NCI-H524 treated with DMSO at 0.1 percent for 48 hours (cell line): ENCODE measurements around the gene EMP2.
"Not testable (repeated sequence)": the region's sequence is repeated elsewhere in the genome, so short reads cannot be mapped to it uniquely, and the experiment has no call there.

ENCODE experiments used
- DNase-seq: peaks from one replicate; lab custom pipeline; 2025; lab: John Stamatoyannopoulos, UW

EMP2 gene, protein sequence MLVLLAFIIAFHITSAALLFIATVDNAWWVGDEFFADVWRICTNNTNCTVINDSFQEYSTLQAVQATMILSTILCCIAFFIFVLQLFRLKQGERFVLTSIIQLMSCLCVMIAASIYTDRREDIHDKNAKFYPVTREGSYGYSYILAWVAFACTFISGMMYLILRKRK

GRCh38 chr16:10579965-10580882, at the start of gene EMP2:
TSS of gene EMP2 (minus strand) at chr16:10580598. CDS start at chr16:10547617, 32,981 bp downstream.
- no peak for DNase-seq

DNA sequence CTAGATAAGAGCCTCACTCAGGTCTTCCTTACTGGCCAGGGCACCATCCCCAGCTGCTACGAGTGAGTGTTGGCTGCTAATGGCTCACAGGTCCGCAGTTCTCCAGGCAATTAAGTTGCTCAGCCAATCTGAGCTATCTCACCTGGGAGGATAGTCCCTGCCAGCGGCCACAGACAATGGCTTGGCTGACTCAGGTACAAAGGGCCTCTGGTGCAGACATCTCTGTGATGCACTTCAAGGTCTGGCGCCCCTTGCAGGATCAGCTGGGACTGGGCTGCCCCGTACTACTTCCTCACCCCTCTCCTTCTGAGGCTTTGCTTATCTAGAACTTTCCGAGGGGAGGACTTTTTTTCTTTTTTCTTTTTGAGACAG, 49.2 kb upstream of the EMP2 start:
- no peak for DNase-seq

DNA sequence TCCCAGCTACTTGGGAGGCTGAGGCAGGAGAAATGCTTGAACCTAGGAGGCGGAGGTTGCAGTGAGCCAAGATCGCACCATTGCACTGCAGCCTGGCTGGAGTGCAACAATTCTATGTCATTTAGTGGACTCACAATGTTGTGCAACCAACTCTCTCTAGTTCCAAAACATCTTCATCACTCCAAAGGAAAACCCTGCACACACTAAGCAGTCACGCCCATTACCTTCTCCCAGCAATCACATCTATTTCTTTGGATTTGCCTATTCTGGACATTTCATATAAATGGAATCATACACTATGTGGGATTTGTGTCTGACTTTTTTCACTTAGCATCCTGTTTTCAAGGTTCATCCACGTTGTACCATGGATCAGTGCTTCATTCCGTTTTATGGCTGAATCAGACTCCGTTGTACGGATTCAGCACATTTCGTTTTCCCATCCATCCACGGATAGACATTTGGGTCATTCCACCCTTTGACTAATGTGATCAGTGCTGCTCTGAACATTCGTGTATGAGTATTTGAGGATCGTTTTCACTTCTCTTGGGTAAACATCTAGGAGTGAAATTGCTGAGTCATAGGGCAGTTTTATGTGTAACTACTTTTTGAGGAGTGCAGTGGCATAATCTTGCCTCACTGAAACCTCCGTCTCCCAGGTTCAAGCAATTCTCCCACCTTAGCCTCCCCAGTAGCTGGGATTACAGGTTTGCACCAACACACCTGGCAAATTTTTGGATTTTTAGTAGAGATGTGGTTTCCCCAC, 45.4 kb upstream of the EMP2 start:
- no peak for DNase-seq

DNA sequence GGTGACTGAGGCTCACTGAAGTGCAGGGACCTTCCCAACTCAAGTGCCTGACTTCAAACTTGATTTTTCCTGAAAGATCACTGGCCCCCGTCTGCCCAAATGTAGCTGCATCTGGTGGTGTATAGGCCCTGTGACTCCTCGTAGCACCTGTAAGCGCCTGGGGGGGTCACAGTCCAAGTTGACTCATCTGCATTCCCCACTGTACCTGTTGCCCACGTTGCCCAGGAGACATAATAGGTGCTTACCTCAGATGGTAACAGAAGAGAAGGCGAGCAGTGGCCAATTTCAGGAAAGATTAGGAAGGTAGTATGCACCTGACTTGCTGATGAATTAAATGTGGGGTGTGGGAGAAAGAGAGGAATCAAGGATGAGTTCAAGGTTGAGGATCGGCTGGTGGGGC, 44.1 kb upstream of the EMP2 start:
- no peak for DNase-seq

DNA sequence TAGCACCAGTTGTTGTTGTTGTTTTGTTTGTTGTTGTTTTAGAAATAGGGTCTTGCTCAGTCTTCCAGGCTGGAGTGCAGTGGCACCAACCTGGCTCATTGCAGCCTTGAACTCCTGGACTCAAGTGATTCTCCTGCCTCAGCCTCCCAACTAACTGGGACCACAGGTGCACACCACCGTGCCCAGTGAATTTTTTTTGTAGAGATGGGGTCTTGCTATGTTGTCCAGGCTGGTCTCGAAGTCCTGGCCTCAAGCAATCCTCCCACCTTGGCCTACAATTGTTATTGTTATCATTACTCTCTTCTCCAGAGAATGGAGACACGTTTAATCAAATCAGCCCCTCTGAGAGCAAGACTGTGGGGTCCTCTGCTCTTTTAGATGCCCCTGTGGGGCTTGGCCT, 42.7 kb upstream of the EMP2 start:
- no peak for DNase-seq

- DNase-seq = peak; percentile 91
These were observed 41.9 kb upstream of the EMP2 start for GRCh38 chr16:10622036-10622921.

DNA sequence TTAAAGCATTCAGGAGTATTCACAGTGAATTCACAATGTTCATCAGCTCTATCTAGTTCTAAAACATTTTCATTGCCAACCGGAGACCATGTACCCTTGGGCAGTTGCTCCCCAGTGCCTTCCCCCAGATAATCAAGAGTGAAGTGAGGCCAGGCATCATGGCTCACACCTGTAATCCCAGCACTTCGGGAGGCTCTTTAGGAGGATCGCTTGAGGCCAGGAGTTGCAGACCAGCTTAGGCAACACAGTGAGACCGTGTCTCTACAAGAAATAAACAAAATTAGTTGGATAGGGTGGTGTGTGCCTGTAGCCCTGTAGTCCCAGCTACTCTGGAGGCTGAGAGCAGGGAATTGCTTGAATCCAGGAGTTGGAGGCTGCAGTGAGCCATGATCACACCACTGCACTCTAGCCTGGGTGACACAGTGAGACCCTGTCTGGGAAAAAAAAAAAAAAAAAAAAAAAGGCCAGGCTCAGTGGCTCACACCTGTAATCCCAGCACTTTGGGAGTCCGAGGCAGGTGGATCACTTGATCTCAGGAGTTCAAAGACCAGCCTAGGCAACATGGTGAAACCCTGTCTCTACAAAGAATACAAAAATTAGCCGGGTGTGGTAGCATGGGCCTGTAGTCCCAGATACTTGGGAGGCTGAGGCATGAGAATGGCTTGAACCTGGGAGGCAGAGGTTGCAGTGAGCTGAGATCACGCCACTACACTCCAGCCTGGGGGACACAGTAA, 41.0 kb upstream of the EMP2 start:
- not testable (repeated sequence) for DNase-seq

DNA sequence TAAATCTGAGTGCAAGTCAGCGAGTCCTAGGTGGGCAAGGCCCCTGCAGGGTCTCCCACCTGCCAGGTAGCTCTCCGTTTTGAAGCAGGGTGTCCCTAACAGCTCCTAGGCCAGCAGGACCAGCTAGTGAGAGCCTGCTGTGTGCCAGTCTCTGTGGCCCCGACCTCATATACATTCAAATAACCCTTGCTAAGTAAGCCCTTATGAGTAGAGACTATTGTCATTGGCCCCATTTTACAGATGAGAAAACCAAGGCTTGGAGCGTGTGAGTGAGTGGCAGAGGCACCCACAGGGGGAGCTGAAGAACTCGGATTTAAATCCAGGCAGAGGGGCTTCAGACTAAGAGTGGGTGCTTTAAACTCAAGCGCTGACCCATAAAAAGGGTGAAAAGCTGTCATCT, 39.7 kb upstream of the EMP2 start:
- DNase-seq = no peak

GRCh38 chr16:10619271-10619849, 39.0 kb upstream of the EMP2 start:
- no peak for DNase-seq

DNA sequence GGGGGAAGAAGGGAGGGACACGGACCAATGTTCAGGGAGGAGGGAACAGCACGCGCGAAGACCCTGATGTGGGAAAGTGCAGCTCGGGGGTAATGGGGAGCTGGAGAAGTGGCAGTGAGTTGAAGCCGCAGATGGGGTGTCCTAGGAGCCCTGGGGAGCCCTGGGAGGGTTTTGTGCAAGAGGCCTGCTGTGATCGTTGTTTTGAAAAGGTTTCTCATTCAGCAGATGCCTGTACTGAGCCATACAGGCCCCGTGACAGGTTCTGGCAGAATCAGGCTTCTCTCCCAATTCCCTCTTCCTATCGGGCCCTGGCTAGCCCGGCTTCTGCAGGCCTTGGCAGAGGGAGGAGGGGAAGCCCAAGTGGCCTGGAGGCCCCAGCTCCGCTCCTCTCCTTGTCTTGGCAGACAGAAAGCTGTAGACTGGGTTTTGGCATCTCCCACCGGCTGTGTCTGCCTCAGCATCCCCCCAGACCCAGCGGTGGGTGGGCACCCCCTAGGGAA, 38.4 kb upstream of the EMP2 start:
- no peak for DNase-seq

DNA sequence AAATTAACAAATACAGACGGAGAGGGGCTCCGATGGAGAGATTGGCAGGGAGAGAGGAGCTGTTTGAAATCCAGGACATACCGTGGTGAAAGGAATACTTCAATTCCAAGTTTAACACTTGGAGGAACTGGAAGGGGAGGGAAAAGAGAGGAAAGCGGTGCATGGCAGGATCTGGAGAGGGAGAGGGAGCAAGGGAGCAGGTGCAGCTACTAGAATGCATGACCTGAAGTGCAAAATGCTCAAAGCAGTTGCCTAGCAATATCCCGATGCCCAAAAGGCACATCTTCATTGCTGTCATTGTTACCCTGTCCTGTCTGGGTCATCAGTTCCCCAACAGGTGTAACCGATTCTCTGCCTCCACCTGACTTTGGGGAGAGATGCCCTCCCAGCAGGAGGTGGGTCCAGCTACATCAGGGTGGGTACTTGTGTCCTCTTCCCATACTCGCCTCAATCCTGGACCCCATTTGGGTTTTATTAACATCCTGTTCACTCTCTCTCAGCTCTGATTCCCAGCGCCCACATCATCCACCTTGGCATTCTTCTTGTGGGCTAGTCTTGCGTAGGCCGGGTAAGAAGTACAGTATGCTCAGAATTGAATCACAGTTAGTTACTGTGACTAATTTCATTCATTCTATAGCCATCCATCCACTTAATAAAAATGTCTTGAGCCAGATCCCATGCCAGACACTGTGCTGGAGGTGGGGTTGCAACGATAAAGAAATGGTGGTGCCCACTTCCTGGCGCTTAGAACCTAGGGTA, 37.4 kb upstream of the EMP2 start:
- DNase-seq = no peak

- DNase-seq = no peak
These were observed 36.6 kb upstream of the EMP2 start for GRCh38 chr16:10616756-10617640.

DNA sequence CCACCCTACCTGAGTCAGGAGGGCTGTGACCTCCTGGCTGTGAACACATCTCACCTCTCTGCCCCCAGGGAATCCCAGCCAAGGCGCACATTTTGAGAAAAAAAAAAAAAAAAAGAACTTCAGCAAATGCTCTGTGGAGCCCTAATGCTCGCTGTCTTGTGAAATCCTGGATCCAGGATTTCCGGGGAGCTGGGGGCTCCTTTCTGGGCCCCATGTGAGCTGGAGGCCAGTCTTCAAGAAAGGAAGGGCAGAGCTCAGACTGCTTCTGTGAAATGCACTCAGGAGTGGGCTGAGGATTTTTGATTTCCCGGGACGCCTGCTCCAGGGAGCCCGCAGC, 36.0 kb upstream of the EMP2 start:
- DNase-seq = no peak

DNA sequence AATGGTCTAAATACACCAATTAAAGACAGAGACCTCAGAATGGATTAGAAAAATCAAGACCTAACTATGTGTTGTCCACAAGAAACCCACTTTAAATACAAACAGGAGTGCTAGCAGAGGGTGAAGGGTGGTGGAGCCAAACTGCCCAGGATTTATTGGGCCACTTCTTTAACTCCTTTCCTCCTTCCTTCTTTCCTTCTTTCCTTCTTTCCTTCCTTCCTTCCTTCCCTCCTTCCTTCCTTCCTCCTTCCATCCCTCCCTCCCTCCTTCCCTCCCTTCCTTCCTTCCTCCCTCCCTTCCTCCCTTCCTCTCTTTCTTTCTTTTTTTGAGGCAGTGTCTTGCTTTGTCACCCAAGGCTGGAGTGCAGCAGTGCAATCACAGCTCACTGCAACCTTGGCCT, 34.3 kb upstream of the EMP2 start:
- DNase-seq = no peak

- DNase-seq = no peak
These were observed 33.5 kb upstream of the EMP2 start for GRCh38 chr16:10613785-10614485.

DNA sequence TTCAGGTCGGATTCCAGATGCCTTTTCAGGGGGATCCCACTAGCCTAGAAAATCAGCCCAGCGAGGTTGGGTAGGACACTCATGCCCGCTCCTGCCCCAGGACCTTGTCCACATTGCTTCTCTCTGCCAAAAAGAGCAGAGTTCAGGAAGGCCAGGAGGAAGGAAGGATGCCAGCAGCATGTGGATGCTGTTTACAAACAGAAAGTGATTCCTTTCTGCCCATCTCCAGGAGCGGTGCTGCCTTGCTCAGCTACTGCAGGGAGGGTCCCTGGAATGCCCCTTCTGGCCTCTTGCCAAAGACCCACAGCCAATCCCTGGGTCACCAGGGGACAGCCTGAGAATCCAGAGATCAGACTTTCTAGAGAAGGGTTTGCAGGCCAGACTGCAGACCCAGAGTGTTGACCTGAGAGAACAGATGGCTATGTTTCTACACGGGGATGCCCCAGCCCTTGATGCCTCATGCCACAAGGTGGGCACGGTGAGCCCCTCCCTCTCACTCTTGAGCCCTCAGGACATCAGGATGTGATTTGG, 32.3 kb upstream of the EMP2 start:
- DNase-seq = peak; percentile 33

DNA sequence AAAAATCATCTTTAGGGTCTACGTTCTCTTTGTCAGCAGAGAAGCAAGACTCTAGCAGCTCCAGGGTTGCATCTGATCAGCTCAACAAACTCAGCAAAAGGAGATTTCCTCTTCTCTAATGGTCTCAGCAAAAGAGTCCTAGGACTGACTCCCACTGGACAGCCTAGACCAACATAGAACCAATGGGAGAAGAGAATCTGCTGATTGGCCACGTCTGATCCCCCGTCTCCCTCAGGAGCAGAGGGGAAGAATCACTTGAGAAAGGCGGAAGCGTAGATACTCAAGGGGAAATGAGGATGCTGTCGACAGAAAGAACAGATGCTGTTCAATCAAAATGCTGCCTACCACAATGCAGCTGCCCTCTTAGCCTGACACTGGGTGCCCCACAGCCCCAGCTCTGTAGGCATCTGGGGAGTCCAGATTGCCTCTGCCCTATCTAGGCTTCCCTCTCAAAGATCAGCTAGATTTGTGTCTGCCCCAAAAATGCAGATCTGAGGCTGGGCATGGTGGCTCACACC, 31.5 kb upstream of the EMP2 start:
- DNase-seq = peak; percentile 97
